Measurements from ENCODE around the gene RTN4RL1. TPM values are rescaled to one million over a fixed set of nuclear protein-coding genes. Genes with fewer than 3 reads are reported as not detected.

Gene RTN4RL1
- total RNA-seq, 1 experiment from 2014 or later: 0.22 TPM

- Histone ChIP-seq H3K79me1 (ENCODE audit: insufficient read depth, low read depth, low read length, poor library complexity, severe bottlenecking) (no peaks in the 10 kb centered on the region), H3K56ac (ENCODE audit: insufficient read length, low read depth, low read length) (no peak overlapping the region), H4K5ac (ENCODE audit: insufficient read length, low read depth, low read length) (no peak overlapping the region), H2BK120ac (ENCODE audit: low read depth, low read length, poor library complexity, severe bottlenecking) (no peak overlapping the region), H3K27ac (ENCODE audit: insufficient read length, low read depth, low read length) (no peak overlapping the region), H2AK5ac (ENCODE audit: insufficient read length, low read length) (no peak overlapping the region), H3T11ph (ENCODE audit: low read length) (no peak overlapping the region), H2AFZ (ENCODE audit: low read length) (no peak overlapping the region), H2BK15ac (ENCODE audit: low read depth, low read length) (no peak overlapping the region), H4K8ac (replicated peaks; ENCODE audit: insufficient read length, low read depth, low read length) (no peak overlapping the region), H2BK5ac (ENCODE audit: insufficient read length, low read length) (no peak overlapping the region), H3K18ac (ENCODE audit: insufficient read length, low read depth, low read length) (no peak overlapping the region), H2BK20ac (ENCODE audit: low read depth, low read length, poor library complexity, severe bottlenecking) (no peak overlapping the region), H3K9ac (ENCODE audit: extremely low read depth, insufficient read length, low read length) (no peak overlapping the region), H4K20me1 (ENCODE audit: control insufficient read depth, insufficient read depth, insufficient read length) (no peaks in the 10 kb centered on the region), H3K23ac (ENCODE audit: insufficient read length, low read depth, low read length) (no peak overlapping the region), H3K9me3 (ENCODE audit: control insufficient read depth, low read depth, low read length) (no peaks in the 10 kb centered on the region), H3K4me1 (ENCODE audit: insufficient read depth, low read length) (no peaks in the 10 kb centered on the region), H3K4ac (ENCODE audit: low read depth, low read length) (no peak overlapping the region), H4K91ac (ENCODE audit: insufficient read length, low read depth, low read length) (no peak overlapping the region), H2BK12ac (ENCODE audit: insufficient read length, low read depth, low read length) (no peak overlapping the region), H3K14ac (ENCODE audit: insufficient read depth, low read length) (no peak overlapping the region), H3K27me3 (ENCODE audit: insufficient read depth, low read length) (no peaks in the 10 kb centered on the region), H3K23me2 (ENCODE audit: insufficient read length, low read depth, low read length, poor library complexity, severe bottlenecking) (no peaks in the 10 kb centered on the region), H3K4me2 (ENCODE audit: insufficient read depth, insufficient read length, low read length) (no peak overlapping the region), H3K79me2 (ENCODE audit: insufficient read depth, low read length) (no peaks in the 10 kb centered on the region)
- Mint-ChIP-seq H3K9me3 (no peaks in the 10 kb centered on the region; a peak in 1 of 5 replicates), H3K4me1 (peaks cover 21 to 35% of the 10 kb centered on the region in 2 experiments), H3K27ac (no peak overlapping the region), H3K27me3 (ENCODE audit: low read depth) (peaks cover 51% of the 10 kb centered on the region), H3K4me3 (no peak overlapping the region), H3K36me3 (ENCODE audit: insufficient read depth in 1 of 3, low read depth in 3 of 3) (no peaks in the 10 kb centered on the region)
- no CpG with 5 or more reads among the region's 5 CpGs for WGBS (ENCODE audit: extremely low coverage, insufficient read length, low lambda C conversion rate)
- no peak for DNase-seq
- no peak for TF ChIP-seq CTCF (conservative IDR thresholded peaks at IDR 0.05)
Measured at GRCh38 chr17:1969712-1970111, 55.4 kb downstream of the RTN4RL1 start.

Measured in H9 (cell line).